ENCODE results near the gene RAVER2.
"Not testable (repeated sequence)": the region's sequence is repeated elsewhere in the genome, so short reads cannot be mapped to it uniquely, and the experiment has no call there.

Gene RAVER2

GRCh38 chr1:64811131-64811530 lies 66.3 kb downstream of the RAVER2 start:
- no peak for DNase-seq (ENCODE audit: low spot score)

GRCh38 chr1:64814427-64814826 lies 69.6 kb downstream of the RAVER2 start:
- no peak for DNase-seq (ENCODE audit: low spot score)

- not testable (repeated sequence) for DNase-seq (ENCODE audit: low spot score)
These were observed 72.5 kb downstream of the RAVER2 start for GRCh38 chr1:64817364-64817763.

DNA sequence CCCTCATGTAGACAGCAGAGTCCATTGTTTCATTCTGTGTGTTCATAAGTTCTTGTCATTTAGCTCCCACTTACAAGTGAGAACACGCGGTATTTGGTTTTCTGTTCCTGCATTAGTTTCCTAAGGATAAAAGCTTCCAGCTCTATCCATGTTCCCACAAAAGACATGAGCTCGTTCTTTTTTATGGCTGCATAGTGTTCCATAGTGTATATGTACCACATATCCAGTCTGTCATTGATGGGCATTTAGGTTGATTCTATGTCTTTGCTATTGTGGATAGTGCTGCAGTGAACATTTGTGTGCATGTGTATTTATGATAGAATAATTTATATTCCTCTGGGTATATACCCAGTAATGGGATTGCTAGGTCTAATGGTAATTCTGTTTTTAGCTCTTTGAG lies 75.7 kb downstream of the RAVER2 start:
- DNase-seq (ENCODE audit: low spot score): not testable (repeated sequence)

DNA sequence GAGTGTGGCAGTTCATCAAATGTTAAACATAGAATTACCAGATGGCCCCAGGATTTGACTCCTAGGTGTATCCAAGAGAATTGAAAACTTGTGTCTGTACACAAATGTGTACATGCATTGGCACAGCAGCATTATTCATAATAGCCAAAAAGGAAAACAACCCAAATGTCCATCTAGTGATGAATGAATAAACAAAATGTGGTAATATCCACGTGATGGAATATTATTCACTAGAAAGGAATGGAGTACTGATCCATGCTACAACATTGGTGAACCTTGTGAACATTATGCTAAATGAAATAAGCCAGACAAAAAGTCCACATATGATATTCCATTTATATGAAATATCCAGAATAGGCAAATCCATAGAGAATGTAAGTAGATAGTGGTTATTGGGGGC lies 77.7 kb downstream of the RAVER2 start:
- DNase-seq (ENCODE audit: low spot score): no peak

GRCh38 chr1:64823691-64824476 lies 79.0 kb downstream of the RAVER2 start:
- peak; percentile 83 for DNase-seq (ENCODE audit: low spot score)

DNA sequence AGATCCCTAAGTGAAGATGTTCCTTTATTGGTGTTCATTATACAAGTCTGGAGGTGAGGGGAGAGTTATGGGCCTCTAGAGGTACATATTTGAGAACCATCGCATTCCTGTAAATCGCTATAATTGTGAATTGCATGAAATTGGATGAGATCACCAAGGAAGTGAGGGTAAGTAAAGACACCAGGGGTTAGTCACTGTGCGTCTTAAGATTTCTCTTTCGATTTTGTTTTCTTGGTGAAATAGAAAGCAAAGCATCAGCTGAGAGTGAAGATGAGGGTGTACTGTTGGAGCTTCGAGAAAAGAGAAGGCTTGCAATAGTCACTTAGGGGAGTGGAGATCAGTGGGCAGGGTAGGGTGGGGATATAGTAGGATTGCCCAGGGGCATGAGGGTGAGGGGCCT lies 82.1 kb downstream of the RAVER2 start:
- no peak for DNase-seq (ENCODE audit: low spot score)

GRCh38 chr1:64828829-64829228 lies 84.0 kb downstream of the RAVER2 start:
- DNase-seq (ENCODE audit: low spot score): no peak

- DNase-seq (ENCODE audit: low spot score): no peak
These were observed 84.6 kb downstream of the RAVER2 start for GRCh38 chr1:64829411-64830029.

DNA sequence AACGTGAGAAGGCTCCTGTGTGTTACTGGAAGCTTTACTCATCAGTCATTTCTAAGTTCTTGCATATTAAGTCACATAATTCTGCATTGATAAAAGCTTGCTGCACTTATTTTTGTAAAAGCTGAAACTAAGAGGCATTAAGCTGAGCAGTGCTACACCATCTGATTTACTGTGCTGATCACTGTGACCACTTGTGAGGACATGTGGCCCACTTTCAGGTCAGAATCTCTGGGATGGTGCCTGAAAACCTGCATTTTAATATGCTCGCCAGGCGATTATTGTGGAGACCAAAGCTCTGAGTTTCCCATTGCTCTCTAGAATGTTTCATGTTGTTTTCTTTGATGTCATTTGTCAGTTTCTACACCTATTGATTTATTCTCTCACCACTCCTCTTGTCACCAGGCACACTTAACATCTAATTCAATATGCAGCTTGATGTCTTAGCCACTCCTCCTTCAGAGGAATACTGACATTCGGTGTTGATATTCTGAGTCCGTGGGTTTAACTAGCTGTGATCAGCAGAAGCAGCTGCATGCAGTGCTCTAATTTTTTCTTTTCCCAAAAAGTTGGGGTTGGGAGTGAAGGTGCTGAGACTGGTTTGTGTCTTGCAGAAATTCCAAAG lies 85.3 kb downstream of the RAVER2 start:
- DNase-seq (ENCODE audit: low spot score): no peak

GRCh38 chr1:64834734-64835133 lies 89.9 kb downstream of the RAVER2 start:
- no peak for DNase-seq (ENCODE audit: low spot score)

GRCh38 chr1:64836802-64837201 lies 91.9 kb downstream of the RAVER2 start:
- DNase-seq (ENCODE audit: low spot score): no peak

DNA sequence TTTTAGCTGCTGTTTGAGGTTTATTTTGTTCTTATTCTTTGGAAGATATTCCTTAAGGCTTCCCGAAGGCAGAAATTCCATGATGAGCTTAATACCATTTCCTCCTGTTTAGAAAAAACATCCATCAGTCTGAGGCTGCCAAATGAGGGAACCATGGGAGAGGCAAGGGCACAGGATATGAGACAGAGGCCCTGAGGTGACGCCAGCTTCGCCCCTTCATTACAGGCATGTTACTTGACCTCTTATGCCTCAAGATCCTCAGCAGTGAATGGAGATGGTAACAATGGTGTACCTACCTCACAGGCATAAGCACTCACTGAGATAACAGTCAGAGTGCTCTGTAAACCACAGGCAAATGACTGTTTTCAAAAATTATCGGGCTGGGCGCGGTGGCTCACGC lies 93.6 kb downstream of the RAVER2 start:
- DNase-seq (ENCODE audit: low spot score): no peak

GRCh38 chr1:64839261-64839660 lies 94.4 kb downstream of the RAVER2 start:
- no peak for DNase-seq (ENCODE audit: low spot score)

DNA sequence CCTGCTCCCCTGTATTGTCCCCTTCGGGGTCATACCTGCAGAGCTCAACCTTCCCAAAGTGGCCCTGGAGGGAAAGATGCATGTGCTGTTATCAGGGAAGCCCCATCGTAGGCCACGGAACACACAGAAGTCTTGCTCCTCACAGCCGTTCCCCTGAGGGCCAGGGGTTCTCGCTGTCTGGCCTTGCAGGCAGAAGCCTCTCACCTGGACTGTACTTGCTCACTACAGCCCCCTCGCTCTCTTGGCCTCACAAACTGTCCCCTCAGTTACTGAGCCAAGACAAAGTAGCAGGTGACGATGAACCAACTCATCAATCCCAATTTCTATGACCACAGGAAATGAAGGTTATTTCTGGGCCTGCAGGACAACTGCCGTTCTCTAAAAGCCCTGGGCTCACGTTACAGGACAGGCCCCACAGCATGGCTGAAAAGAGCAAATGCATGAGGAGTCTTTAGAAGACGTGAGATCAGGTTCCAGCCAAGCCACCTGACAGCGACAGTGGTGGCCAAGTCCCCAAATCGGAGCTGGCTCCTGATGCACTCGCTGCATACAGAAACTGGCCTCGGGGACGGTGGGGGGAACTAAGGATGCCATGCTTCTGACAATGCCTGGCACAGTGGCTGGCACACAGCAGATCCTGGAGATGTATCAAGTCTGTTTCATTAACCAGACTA lies 95.0 kb downstream of the RAVER2 start:
- no peak for DNase-seq (ENCODE audit: low spot score)

DNA sequence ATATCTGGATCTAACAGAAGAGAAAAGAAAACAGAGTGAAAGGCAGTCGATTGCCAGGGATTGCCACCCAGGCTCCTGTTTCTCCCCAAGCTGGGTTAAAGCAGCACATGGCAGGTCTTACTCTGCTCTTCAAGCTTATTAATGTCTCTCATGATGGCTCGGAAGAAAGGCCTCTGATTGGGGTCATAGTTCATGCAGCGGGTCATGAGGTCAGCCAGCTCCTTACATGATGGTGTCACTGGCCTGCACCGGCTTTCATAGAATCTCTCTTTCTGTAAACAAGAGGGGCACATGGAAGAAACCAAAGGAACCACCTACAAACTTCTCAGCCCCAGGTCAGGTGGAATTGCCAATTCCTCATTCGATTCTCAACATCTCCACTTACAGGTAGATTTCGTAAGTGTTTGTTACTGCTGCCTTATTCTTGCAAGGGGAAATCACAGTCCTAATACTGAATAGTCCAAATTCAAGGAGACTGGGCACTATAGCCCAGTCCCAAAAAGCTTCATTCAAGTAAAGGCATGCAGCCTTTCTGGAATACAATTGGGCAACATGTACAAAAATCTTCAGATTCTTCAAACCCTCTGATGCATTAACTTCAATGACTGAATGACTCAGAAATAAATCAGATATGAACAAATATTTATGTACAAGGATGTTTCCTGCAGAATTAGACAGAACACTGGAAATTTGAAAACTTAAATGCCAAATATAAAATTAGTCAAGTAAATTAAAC lies 96.6 kb downstream of the RAVER2 start:
- DNase-seq (ENCODE audit: low spot score): no peak

DNA sequence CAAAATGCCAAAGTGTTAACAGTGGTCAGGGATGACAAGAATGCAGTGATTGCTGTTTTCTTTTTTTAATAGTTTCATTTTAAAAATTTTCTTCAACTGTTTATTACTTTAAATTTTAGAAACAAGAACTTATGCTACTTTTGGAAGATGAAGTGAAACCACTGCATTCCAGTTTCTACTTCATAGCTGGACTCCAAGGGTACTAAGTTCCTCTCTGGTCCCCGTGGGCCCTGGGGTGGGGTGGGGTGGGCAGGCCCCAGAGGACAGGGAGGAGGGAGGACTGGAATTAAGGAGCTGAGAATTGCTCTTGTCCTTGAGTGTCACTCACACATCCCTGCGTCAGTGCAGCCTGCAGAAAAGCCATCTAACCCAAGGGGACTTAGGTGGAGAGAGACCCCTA lies 97.3 kb downstream of the RAVER2 start:
- DNase-seq (ENCODE audit: low spot score): no peak

GRCh38 chr1:64843675-64844074 lies 98.8 kb downstream of the RAVER2 start:
- DNase-seq (ENCODE audit: low spot score): no peak

DNA sequence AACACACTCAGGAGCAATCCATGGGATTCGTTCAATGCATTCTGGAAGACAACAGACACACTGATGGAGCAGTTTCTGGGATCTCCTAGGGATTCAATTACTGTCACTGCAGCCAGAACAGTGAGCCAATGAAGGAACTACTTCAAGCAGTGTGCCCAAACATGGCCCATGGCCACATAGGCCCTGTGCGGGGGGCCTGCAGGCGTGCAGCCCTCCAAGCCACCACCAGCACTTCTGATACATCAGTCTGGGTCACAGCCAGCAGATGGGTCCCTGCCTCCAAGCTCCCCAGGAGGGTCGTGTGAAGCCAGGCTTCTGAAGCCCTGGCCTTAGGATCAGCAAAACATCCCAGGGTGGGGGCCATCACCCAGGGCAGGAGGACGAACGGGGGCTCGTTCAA lies 99.3 kb downstream of the RAVER2 start:
- no peak for DNase-seq (ENCODE audit: low spot score)

GRCh38 chr1:64844609-64845008 lies 99.7 kb downstream of the RAVER2 start:
- DNase-seq (ENCODE audit: low spot score): no peak

- DNase-seq (ENCODE audit: low spot score): no peak
These were observed 101.1 kb downstream of the RAVER2 start for GRCh38 chr1:64845831-64846425.

Measured in NAMALWA (cell line).